Temporal lobe (tissue), 1 donor: ENCODE data around the gene FLNB. TPM values are rescaled to one million over a fixed set of nuclear protein-coding genes. Genes with fewer than 3 reads are reported as not detected.

Experiments used
- total RNA-seq: library from RNA; depleted of rRNA; stranded (reverse); fragments of >200 nt; gene quantifications from one replicate; pipeline ENCODE4 v1.2.3, GENCODE V29; 2014

Gene FLNB
- total RNA-seq, 1 donor from 2014 or later, result 21.9 TPM

Other genes with a start within 250 kb of the FLNB start
- gene DNASE1L3, start 202.6 kb downstream of the FLNB start, total RNA-seq, result 0.74 TPM
- gene ABHD6, start 229.4 kb downstream of the FLNB start, total RNA-seq, result 21.1 TPM